PC-3 (cell line): ENCODE results near the gene MYL11. TPM values are rescaled to one million over a fixed set of nuclear protein-coding genes. Genes with fewer than 3 reads are reported as not detected.

Experiments
- ATAC-seq: fragments of 200-7000 bp; cut with Tn5 transposase; 2 replicates; pipeline ENCODE4 v1.9.1; 2020; ENCODE audit warnings: mild to moderate bottlenecking, moderate library complexity
- BruUV-seq: library from RNA; stranded (reverse); fragments of 400-500 nt; replicated peaks from 2 replicates; lab custom pipeline; 2021; lab: Mats Ljungman, UMichigan
- CTCF ChIA-PET: fragments of 300-600 bp; sonication (Branson Sonifier 250); formaldehyde crosslinking; loops from one replicate; lab custom pipeline; 2022; ENCODE audit warnings: antibody characterized with exemption; lab: Charles Lee
- POLR2A ChIA-PET: fragments of 300-600 bp; sonication (Branson Sonifier 250); formaldehyde crosslinking; loops from one replicate; lab custom pipeline; 2022; ENCODE audit warnings: antibody characterized with exemption; ENCODE audit not compliant: unreplicated experiment; lab: Charles Lee
- DNase-seq: peaks from one replicate; pipeline ENCODE4 v3.0.0-alpha.2; 2015
- H2AFZ ChIP-seq: fragments of 300-600 bp; sonication (generic); 2 replicates; pipeline ENCODE4 v1.6.0; 2016; ENCODE audit warnings: antibody characterized with exemption, low read length
- H3F3A ChIP-seq: fragments of 300-600 bp; sonication (generic); one replicate; pipeline ENCODE4 v1.6.0; 2017; ENCODE audit warnings: antibody characterized with exemption, low read length, control low read depth, mild to moderate bottlenecking; ENCODE audit not compliant: unreplicated experiment
- H3K27ac ChIP-seq: fragments of 300-600 bp; sonication (generic); 2 replicates; pipeline ENCODE4 v1.5.1; 2016; ENCODE audit warnings: mild to moderate bottlenecking, low read length
- H3K27me3 ChIP-seq: fragments of 300-600 bp; sonication (generic); 2 replicates; pipeline ENCODE4 v1.6.1; 2016; ENCODE audit warnings: low read length, mixed read lengths
- H3K36me3 ChIP-seq: fragments of 300-600 bp; sonication (generic); 2 replicates; pipeline ENCODE4 v1.6.1; 2016; ENCODE audit warnings: low read depth, mixed run types, low read length, mixed read lengths
- H3K4me1 ChIP-seq: fragments of 300-600 bp; sonication (generic); 2 replicates; pipeline ENCODE4 v1.5.1; 2016; ENCODE audit warnings: low read length; ENCODE audit not compliant: insufficient read depth
- H3K4me2 ChIP-seq: fragments of 300-600 bp; sonication (generic); 2 replicates; pipeline ENCODE4 v1.6.0; 2016; ENCODE audit warnings: low read length
- H3K4me3 ChIP-seq: fragments of 300-600 bp; sonication (generic); 2 replicates; pipeline ENCODE4 v1.5.1; 2016; ENCODE audit warnings: mild to moderate bottlenecking, low read length, mixed read lengths
- H3K79me2 ChIP-seq: fragments of 300-600 bp; sonication (generic); 2 replicates; pipeline ENCODE4 v1.6.1; 2017; ENCODE audit warnings: low read length, mixed read lengths
- H3K9ac ChIP-seq: fragments of 300-600 bp; sonication (generic); 2 replicates; pipeline ENCODE4 v1.6.0; 2016; ENCODE audit warnings: mild to moderate bottlenecking, low read length
- H3K9me2 ChIP-seq: fragments of 300-600 bp; sonication (generic); replicated peaks from 2 replicates; pipeline ENCODE4 v1.6.1; 2016; ENCODE audit warnings: mixed run types, low read length, mixed read lengths
- H3K9me3 ChIP-seq: fragments of 300-600 bp; sonication (generic); 2 replicates; pipeline ENCODE4 v1.6.1; 2016; ENCODE audit warnings: low read length, mixed read lengths
- H4K20me1 ChIP-seq: fragments of 300-600 bp; sonication (generic); 2 replicates; pipeline ENCODE4 v1.6.1; 2016; ENCODE audit warnings: low read length, mixed read lengths
- CTCF ChIP-seq: fragments of 300-600 bp; sonication (generic); conservative IDR thresholded peaks from 2 replicates; pipeline ENCODE4 v1.5.1; 2017; ENCODE audit warnings: antibody characterized with exemption, low read depth, mild to moderate bottlenecking, low read length
- EZH2 ChIP-seq: fragments of 300-600 bp; sonication (generic); IDR thresholded peaks from one replicate; pipeline ENCODE4 v1.6.1; 2017; ENCODE audit warnings: antibody characterized with exemption, mild to moderate bottlenecking, low read length; ENCODE audit not compliant: unreplicated experiment
- EZH2phosphoT487 ChIP-seq: fragments of 300-600 bp; sonication (generic); IDR thresholded peaks from 2 replicates; pipeline ENCODE4 v1.6.1; 2018; ENCODE audit warnings: mild to moderate bottlenecking, antibody characterized with exemption, low read length, borderline replicate concordance
- intact Hi-C: fragments of 100-400 bp; cut with micrococcal nuclease; formaldehyde crosslinking; loops from 2 replicates; pipeline ENCODE4 v1.9.0; 2023
- total RNA-seq: library from RNA; depleted of rRNA; stranded (reverse); fragments of >200 nt; gene quantifications from 2 replicates; pipeline ENCODE4 v1.2.3, GENCODE V29; 2014

MYL11 gene
- total RNA-seq, 1 experiment from 2014 or later: not detected

GRCh38 chr16:30397776-30398660 lies 23.4 kb downstream of the MYL11 start:
- CTCF ChIA-PET: no interaction called here
- H3K79me2 ChIP-seq: peaks cover 20% of the 10 kb centered on the region
- no peak overlapping the region for H3K4me2 ChIP-seq
- intact Hi-C loops: no loop called here
- no peaks in the 10 kb centered on the region for H3K9me2 ChIP-seq
- POLR2A ChIA-PET: no interaction called here
- no peak overlapping the region for H3K9ac ChIP-seq
- ATAC-seq (no peak), DNase-seq (no peak)
- BruUV-seq: no TSS peak
- no peaks in the 10 kb centered on the region for H3K27me3 ChIP-seq
- H3K36me3 ChIP-seq: no peaks in the 10 kb centered on the region
- H4K20me1 ChIP-seq: no peaks in the 10 kb centered on the region
- TF ChIP-seq EZH2 (no peak), EZH2phosphoT487 (no peak), CTCF (no peak)
- H3K4me1 ChIP-seq: 0 out of 2 replicates have a peak, but pooled peaks cover 4% of the 10 kb centered on the region
- H3F3A ChIP-seq: no peaks in the 10 kb centered on the region
- H3K9me3 ChIP-seq: no peaks in the 10 kb centered on the region
- H3K4me3 ChIP-seq: no peak overlapping the region
- H3K27ac ChIP-seq: no peak overlapping the region
- no peak overlapping the region for H2AFZ ChIP-seq

- Histone ChIP-seq H3K4me3 (no peak overlapping the region), H3K27ac (no peak overlapping the region), H3K79me2 (peaks cover 20% of the 10 kb centered on the region), H3K9me2 (no peaks in the 10 kb centered on the region), H3K9ac (no peak overlapping the region), H3K9me3 (no peaks in the 10 kb centered on the region), H4K20me1 (no peaks in the 10 kb centered on the region), H3K4me1 (0 out of 2 replicates have a peak, but pooled peaks cover 4% of the 10 kb centered on the region), H3K4me2 (no peak overlapping the region), H3F3A (no peaks in the 10 kb centered on the region), H3K27me3 (no peaks in the 10 kb centered on the region), H3K36me3 (no peaks in the 10 kb centered on the region), H2AFZ (no peak overlapping the region)
- TF ChIP-seq EZH2phosphoT487 (no peak), CTCF (no peak), EZH2 (no peak)
- intact Hi-C loops: no loop called here
- ATAC-seq (no peak), DNase-seq (no peak)
- CTCF ChIA-PET: no interaction called here
- POLR2A ChIA-PET: no interaction called here
- BruUV-seq: no TSS peak
Observed at GRCh38 chr16:30398661-30399434, 24.2 kb downstream of the MYL11 start.
